SU-DHL-6 (cell line): ENCODE measurements around the gene KMT2A.

Experiments
- H2AFZ ChIP-seq: fragments of 200-600 bp; sonication (generic); 2 replicates; pipeline ENCODE4 v1.6.1; 2014; ENCODE audit warnings: low read depth, mild to moderate bottlenecking, moderate library complexity, mixed read lengths, antibody characterized with exemption, low read length; ENCODE audit not compliant: severe bottlenecking
- H3F3A ChIP-seq: fragments of 200-600 bp; shearing (Covaris generic); 2 replicates; pipeline ENCODE4 v1.6.0; 2016; ENCODE audit warnings: antibody characterized with exemption, mild to moderate bottlenecking; ENCODE audit not compliant: insufficient read depth
- H3K27ac ChIP-seq: fragments of 200-600 bp; sonication (generic); 2 replicates; pipeline ENCODE4 v1.5.1; 2016; ENCODE audit warnings: low read depth, mild to moderate bottlenecking, low read length, moderate library complexity, mixed read lengths
- H3K27me3 ChIP-seq: fragments of 200-600 bp; sonication (generic), shearing (Covaris generic); 2 replicates; pipeline ENCODE4 v1.6.0; 2014; ENCODE audit warnings: mild to moderate bottlenecking, low read length
- H3K36me3 ChIP-seq: fragments of 200-600 bp; sonication (generic); 2 replicates; pipeline ENCODE4 v1.6.1; 2014; ENCODE audit warnings: mild to moderate bottlenecking, low read length, mixed read lengths
- H3K4me2 ChIP-seq: fragments of 300-600, 200-600 bp; shearing (Covaris generic), sonication (generic); 2 replicates; pipeline ENCODE4 v1.6.0; 2014; ENCODE audit warnings: low read length, low read depth, mild to moderate bottlenecking; ENCODE audit not compliant: poor library complexity, severe bottlenecking
- H3K4me3 ChIP-seq: fragments of 200-600 bp; sonication (generic); 2 replicates; pipeline ENCODE4 v1.5.1; 2014; ENCODE audit warnings: antibody characterized with exemption, low read length, mild to moderate bottlenecking, mixed read lengths; ENCODE audit not compliant: insufficient read depth, poor library complexity, severe bottlenecking
- H3K79me2 ChIP-seq: fragments of 200-600 bp; sonication (generic); 2 replicates; pipeline ENCODE4 v1.6.1; 2014; ENCODE audit warnings: mild to moderate bottlenecking, low read length, moderate library complexity; ENCODE audit not compliant: insufficient read depth
- H3K9ac ChIP-seq: fragments of 200-600 bp; sonication (generic); 2 replicates; pipeline ENCODE4 v1.7.0; 2014; ENCODE audit warnings: mild to moderate bottlenecking, low read length
- H3K9me2 ChIP-seq: fragments of 200-600 bp; sonication (generic); replicated peaks from 2 replicates; pipeline ENCODE4 v1.6.1; 2014; ENCODE audit warnings: low read length; ENCODE audit not compliant: insufficient read depth
- H3K9me3 ChIP-seq: fragments of 200-600 bp; sonication (generic); 2 replicates; pipeline ENCODE4 v1.6.1; 2014; ENCODE audit warnings: low read length, mixed read lengths; ENCODE audit not compliant: insufficient read depth
- H4K20me1 ChIP-seq: fragments of 200-600 bp; sonication (generic); 2 replicates; pipeline ENCODE4 v1.6.1; 2014; ENCODE audit warnings: low read depth, mild to moderate bottlenecking, antibody characterized with exemption, low read length, moderate library complexity, mixed read lengths
- EZH2phosphoT487 ChIP-seq: fragments of 200-600 bp; sonication (generic), shearing (Covaris generic); conservative IDR thresholded peaks from 2 replicates; pipeline ENCODE4 v1.6.1; 2018; ENCODE audit warnings: mild to moderate bottlenecking, antibody characterized with exemption, low read length, moderate library complexity, mixed read lengths
- TF ChIP-seq, protein P1 (sequence below): fragments of 200-600 bp; sonication (generic); IDR thresholded peaks from one replicate; pipeline ENCODE4 v1.5.1; 2017; ENCODE audit warnings: antibody characterized with exemption, mild to moderate bottlenecking, low read length, moderate library complexity; ENCODE audit not compliant: insufficient read depth, poor library complexity, severe bottlenecking

The KMT2A gene

GRCh38 chr11:118488480-118489109 is 52.3 kb downstream of the KMT2A start:
- Histone ChIP-seq H3K79me2 (no peaks in the 10 kb centered on the region), H3K36me3 (peaks cover 60% of the 10 kb centered on the region), H3K9me2 (no peaks in the 10 kb centered on the region), H3K27me3 (no peaks in the 10 kb centered on the region), H3K9me3 (no peaks in the 10 kb centered on the region), H3K9ac (no peak overlapping the region), H4K20me1 (no peaks in the 10 kb centered on the region), H3K4me2 (no peak overlapping the region), H2AFZ (no peak overlapping the region), H3K4me3 (no peak overlapping the region), H3F3A (peaks cover 15% of the 10 kb centered on the region), H3K27ac (no peak overlapping the region)
- TF ChIP-seq EZH2phosphoT487, result no peak
- TF ChIP-seq, protein P1, sequence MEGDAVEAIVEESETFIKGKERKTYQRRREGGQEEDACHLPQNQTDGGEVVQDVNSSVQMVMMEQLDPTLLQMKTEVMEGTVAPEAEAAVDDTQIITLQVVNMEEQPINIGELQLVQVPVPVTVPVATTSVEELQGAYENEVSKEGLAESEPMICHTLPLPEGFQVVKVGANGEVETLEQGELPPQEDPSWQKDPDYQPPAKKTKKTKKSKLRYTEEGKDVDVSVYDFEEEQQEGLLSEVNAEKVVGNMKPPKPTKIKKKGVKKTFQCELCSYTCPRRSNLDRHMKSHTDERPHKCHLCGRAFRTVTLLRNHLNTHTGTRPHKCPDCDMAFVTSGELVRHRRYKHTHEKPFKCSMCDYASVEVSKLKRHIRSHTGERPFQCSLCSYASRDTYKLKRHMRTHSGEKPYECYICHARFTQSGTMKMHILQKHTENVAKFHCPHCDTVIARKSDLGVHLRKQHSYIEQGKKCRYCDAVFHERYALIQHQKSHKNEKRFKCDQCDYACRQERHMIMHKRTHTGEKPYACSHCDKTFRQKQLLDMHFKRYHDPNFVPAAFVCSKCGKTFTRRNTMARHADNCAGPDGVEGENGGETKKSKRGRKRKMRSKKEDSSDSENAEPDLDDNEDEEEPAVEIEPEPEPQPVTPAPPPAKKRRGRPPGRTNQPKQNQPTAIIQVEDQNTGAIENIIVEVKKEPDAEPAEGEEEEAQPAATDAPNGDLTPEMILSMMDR, result peak; percentile 85

GRCh38 chr11:118491041-118491440 is 54.7 kb downstream of the KMT2A start:
- no peak overlapping the region for H3K27ac ChIP-seq
- H3K27me3 ChIP-seq, result no peaks in the 10 kb centered on the region
- no peak overlapping the region for H3K4me3 ChIP-seq

DNA sequence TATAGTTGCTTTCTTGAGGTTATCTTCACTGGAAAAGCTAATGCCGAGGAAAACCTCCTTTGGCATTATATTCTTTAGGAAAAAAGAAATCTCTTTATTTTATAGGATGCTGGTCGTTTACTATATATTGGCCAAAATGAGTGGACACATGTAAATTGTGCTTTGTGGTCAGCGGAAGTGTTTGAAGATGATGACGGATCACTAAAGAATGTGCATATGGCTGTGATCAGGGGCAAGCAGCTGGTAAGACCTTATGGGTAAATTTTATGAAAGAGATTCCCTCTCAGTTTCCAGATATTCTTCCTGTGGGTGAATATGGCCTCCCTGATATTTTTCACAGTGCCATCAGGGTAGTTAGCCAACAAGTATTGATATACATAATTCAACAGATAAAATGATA is 61.5 kb downstream of the KMT2A start:
- Histone ChIP-seq H3F3A (no peaks in the 10 kb centered on the region), H3K9me2 (no peaks in the 10 kb centered on the region), H3K9me3 (no peaks in the 10 kb centered on the region), H3K36me3 (peaks cover 54% of the 10 kb centered on the region), H3K4me2 (no peak overlapping the region), H3K79me2 (no peaks in the 10 kb centered on the region), H3K27me3 (no peaks in the 10 kb centered on the region), H4K20me1 (no peaks in the 10 kb centered on the region), H3K9ac (no peak overlapping the region), H2AFZ (no peak overlapping the region), H3K27ac (no peak overlapping the region), H3K4me3 (no peak overlapping the region)
- TF ChIP-seq, protein P1, result no peak
- no peak for TF ChIP-seq EZH2phosphoT487

More at GRCh38 chr11:118491041-118491440, 54.7 kb downstream of the KMT2A start:
- no peaks in the 10 kb centered on the region for H3K79me2 ChIP-seq
- H4K20me1 ChIP-seq, result no peaks in the 10 kb centered on the region
- TF ChIP-seq, protein P1, result no peak
- TF ChIP-seq EZH2phosphoT487, result no peak
- H3K9me3 ChIP-seq, result no peaks in the 10 kb centered on the region
- H2AFZ ChIP-seq, result no peak overlapping the region
- peaks cover 69% of the 10 kb centered on the region for H3K36me3 ChIP-seq
- peaks cover 9% of the 10 kb centered on the region for H3F3A ChIP-seq
- no peak overlapping the region for H3K4me2 ChIP-seq
- H3K9me2 ChIP-seq, result no peaks in the 10 kb centered on the region
- no peak overlapping the region for H3K9ac ChIP-seq
